IPS-18a (cell line): ENCODE results near the gene PTPRK.
A peak's percentile ranks its signal among the peaks of the same experiment; 100 is the strongest.

Experiments used
- H3K27ac ChIP-seq: one replicate; pipeline ENCODE4 v1.5.1; 2013; ENCODE audit warnings: low read length
- H3K27me3 ChIP-seq: one replicate; pipeline ENCODE4 v1.6.1; 2013; ENCODE audit warnings: mild to moderate bottlenecking, low read length; ENCODE audit not compliant: control insufficient read depth, insufficient read depth
- H3K36me3 ChIP-seq: one replicate; pipeline ENCODE4 v1.6.1; 2013; ENCODE audit warnings: low read depth, low read length; ENCODE audit not compliant: control insufficient read depth
- H3K4me1 ChIP-seq: one replicate; pipeline ENCODE4 v1.6.1; 2013; ENCODE audit warnings: low read depth, low read length; ENCODE audit not compliant: control insufficient read depth
- H3K4me3 ChIP-seq: one replicate; pipeline ENCODE4 v1.5.1; 2013; ENCODE audit warnings: low read length
- H3K9ac ChIP-seq: one replicate; pipeline ENCODE4 v1.6.1; 2013; ENCODE audit warnings: mild to moderate bottlenecking, low read length, moderate library complexity
- H3K9me3 ChIP-seq: one replicate; pipeline ENCODE4 v1.6.1; 2013; ENCODE audit warnings: low read depth, low read length; ENCODE audit not compliant: control insufficient read depth

The PTPRK gene

DNA sequence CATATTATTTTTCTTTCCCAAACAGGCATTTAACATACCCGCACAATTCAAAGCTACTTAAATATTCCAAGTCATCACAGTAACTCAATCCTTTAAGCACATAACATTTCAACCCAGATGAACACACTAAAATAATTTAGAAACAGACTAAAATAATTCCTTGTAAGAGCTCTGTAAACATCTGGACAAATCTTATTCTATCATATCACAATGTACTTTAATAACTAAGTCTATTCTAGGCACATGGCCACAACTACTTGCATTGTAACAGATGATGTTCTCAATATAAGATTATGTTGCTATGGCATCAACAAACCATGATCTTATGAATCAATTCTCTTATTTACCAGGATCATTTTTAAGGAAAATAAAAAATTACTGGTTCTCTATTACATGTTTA is 496.4 kb downstream of the PTPRK start:
- Histone ChIP-seq H3K27me3 (no peaks in the 10 kb centered on the region), H3K9ac (no peak overlapping the region)

DNA sequence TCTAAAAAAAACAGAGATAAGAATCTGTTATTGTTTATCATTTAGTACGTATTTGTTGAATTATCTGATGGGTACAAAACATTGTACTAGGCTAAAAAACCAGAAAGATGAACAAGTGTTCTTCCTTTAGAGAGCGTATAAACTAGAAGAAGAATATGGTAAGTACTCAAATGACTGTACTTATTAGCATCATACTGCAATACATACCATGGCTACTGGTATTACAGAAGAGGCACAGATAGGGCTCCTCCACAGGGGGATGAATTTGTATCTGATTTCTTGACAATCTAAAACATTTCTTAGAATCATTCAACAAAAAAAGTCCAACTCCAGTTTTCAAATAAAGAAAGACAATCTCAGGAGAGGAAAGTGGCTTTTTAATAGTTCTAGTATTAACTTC is 501.6 kb downstream of the PTPRK start:
- Histone ChIP-seq H3K4me1 (peaks cover 8% of the 10 kb centered on the region), H3K9ac (no peak overlapping the region), H3K9me3 (no peaks in the 10 kb centered on the region), H3K27me3 (no peaks in the 10 kb centered on the region), H3K4me3 (no peak overlapping the region), H3K27ac (no peak overlapping the region), H3K36me3 (no peaks in the 10 kb centered on the region)

More for the DNA sequence above, 496.4 kb downstream of the PTPRK start:
- Histone ChIP-seq H3K4me1 (peaks cover 18% of the 10 kb centered on the region), H3K9me3 (no peaks in the 10 kb centered on the region), H3K36me3 (no peaks in the 10 kb centered on the region), H3K4me3 (no peak overlapping the region), H3K27ac (no peak overlapping the region)

DNA sequence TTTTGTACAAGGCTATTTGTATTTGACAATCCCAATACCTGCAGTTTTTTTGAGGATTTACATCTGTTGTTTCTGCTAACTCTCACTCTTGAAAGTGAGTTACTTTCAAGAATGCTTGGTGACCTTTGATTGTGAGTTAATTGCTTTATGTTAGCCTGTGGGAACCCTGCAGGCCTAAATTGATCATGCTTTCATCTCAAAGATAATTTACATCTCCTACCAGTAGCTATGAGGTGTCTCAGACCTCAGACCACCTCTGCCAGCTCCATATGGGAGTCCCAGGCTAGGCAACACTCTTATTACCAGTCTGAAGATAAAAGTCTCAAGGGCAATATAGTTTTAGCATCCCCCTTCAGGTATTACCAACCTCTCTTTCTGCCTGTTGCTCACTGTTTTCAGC is 503.1 kb downstream of the PTPRK start:
- Histone ChIP-seq H3K27me3 (no peaks in the 10 kb centered on the region), H3K27ac (no peak overlapping the region), H3K4me1 (peaks cover 4% of the 10 kb centered on the region), H3K9me3 (no peaks in the 10 kb centered on the region), H3K36me3 (no peaks in the 10 kb centered on the region), H3K4me3 (no peak overlapping the region), H3K9ac (no peak overlapping the region)

DNA sequence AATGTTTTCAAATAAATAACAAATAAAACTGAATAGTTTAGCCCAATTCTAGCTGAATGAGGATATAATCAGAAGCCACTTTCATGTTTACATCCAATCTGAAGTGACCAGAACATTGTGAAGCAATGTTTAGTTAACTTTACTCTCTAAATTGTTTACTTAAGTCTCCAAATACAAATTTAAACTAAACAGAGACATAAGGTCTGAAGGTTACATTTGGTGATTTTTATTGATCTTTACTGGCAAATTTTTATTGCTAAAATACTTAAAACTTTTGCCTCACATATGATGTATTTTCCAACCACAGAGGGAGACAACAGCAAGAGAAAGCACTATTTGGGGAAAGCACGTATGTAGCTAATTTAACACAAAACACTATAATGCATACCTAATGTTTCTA is 512.7 kb downstream of the PTPRK start:
- H3K27ac ChIP-seq, result no peak overlapping the region
- H3K4me3 ChIP-seq, result no peak overlapping the region

DNA sequence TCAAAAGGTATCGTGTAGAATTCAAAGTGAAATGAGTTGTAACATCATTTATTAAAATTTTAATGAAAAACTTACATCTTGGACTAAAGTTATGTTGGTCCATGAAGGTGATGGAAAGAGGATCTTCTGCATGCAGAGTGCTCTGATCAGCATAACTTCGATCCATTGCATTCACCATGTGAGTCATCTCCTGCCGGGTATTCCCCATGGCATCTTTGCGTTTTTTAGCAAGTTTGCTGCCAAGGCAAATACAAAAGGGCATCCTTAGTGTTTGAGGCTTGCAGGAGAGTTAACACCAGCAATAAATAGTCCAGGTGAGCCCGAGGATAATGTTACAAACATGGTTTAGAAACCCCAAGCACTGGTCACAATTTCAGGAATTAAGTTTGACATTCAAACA is 515.4 kb downstream of the PTPRK start:
- Histone ChIP-seq H3K27ac (no peak overlapping the region), H3K4me1 (no peaks in the 10 kb centered on the region), H3K36me3 (no peaks in the 10 kb centered on the region), H3K9ac (no peak overlapping the region), H3K9me3 (no peaks in the 10 kb centered on the region), H3K4me3 (no peak overlapping the region), H3K27me3 (no peaks in the 10 kb centered on the region)

More for the DNA sequence above, 512.7 kb downstream of the PTPRK start:
- Histone ChIP-seq H3K27me3 (no peaks in the 10 kb centered on the region), H3K36me3 (no peaks in the 10 kb centered on the region), H3K9ac (no peak overlapping the region), H3K4me1 (no peaks in the 10 kb centered on the region), H3K9me3 (no peaks in the 10 kb centered on the region)

DNA sequence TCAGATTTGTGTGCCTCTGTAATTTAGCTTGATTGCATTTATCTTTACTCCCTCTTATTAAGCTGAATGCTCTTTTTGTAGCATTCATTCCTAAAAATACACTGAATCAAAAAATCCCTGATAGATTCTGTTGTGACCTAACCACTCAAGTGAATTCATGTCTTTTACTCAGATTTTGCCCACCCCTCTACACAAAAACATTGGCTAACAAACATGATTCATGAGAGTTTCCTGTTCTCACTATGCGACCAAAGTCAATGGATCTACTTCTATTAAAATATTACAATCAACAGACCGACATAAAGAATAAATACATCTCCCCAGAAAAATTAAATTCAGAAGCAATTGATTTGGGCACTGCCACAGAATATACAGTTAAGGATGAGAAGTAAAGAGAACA is 520.0 kb downstream of the PTPRK start:
- Histone ChIP-seq H3K9me3 (no peaks in the 10 kb centered on the region), H3K27ac (no peak overlapping the region), H3K27me3 (no peaks in the 10 kb centered on the region), H3K36me3 (no peaks in the 10 kb centered on the region), H3K4me1 (no peaks in the 10 kb centered on the region), H3K9ac (peak overlapping the region; percentile 12), H3K4me3 (no peak overlapping the region)

DNA sequence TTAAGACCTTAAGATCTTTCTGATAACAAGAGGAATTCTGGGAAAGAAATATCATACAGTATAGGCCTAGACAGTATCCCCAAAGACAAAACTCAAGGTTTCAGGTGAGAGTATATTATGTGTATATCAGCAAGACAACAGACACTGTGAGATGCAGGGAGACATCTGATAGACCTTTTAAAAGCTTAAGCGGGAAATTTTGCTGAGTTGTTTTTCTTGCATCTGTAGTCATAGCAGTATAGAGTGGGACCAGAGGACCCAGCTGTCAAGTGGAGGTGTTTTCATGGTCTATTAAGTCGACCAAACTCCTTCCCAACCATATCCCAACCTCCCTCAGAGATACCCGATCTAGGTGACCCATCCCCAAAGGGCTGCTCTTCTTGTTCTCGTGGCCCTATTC is 521.4 kb downstream of the PTPRK start:
- Histone ChIP-seq H3K27ac (no peak overlapping the region), H3K4me3 (no peak overlapping the region), H3K9ac (no peak overlapping the region), H3K36me3 (no peaks in the 10 kb centered on the region), H3K27me3 (no peaks in the 10 kb centered on the region), H3K9me3 (no peaks in the 10 kb centered on the region), H3K4me1 (no peaks in the 10 kb centered on the region)

DNA sequence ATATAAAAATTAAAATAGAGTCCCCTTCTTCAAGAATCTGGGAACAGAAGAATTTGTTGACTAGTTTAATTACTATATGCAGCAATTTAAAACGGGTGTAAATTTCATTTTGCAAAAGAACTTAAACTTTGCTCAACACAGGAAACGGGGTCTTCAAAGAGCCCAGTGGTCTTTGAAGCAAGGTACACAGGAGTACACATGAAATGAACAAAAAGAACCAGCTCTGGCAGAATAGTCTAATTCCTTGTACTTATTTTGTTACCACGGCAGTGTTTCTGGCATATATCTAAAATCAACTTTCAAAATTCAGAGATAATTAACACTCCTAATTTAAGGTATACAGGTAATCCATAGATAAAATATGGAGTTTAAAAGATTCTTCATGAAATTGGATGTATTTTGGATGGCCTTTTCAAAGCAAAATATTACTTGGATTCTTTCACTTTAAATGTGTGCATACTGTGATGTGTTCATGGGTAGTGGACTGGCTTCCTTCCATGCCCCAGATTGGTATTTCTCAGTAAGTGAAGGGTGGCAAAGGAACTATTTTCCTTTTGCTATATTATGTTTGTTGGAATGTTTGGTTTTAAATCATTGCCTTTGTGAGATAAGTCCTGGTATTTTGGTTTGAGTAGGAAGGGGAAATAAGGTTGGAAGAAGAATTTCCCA is 522.8 kb downstream of the PTPRK start:
- Histone ChIP-seq H3K27ac (no peak overlapping the region), H3K9me3 (no peaks in the 10 kb centered on the region), H3K36me3 (no peaks in the 10 kb centered on the region), H3K4me3 (no peak overlapping the region), H3K9ac (no peak overlapping the region), H3K4me1 (no peaks in the 10 kb centered on the region), H3K27me3 (no peaks in the 10 kb centered on the region)

DNA sequence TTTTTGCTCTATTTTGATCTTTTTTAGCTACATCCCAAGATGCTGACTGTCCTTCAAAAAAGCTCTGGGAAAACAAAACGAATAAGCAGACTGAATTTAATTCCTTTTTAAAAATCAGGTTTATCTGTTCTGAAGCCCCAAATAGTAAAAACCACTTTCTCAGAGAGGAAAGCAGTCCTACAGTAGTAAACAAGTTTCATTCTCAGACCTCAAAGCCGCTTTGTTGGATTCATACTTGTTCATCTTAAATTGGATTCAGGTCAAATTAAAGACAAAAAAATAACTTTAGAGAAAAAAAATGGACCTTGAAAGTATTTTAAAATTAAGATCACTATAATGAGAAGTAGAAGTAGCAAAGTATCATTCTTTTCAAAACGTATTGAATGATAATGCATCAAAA is 523.5 kb downstream of the PTPRK start:
- no peaks in the 10 kb centered on the region for H3K27me3 ChIP-seq
- H3K9me3 ChIP-seq, result no peaks in the 10 kb centered on the region
- no peak overlapping the region for H3K9ac ChIP-seq
- no peaks in the 10 kb centered on the region for H3K36me3 ChIP-seq
- H3K27ac ChIP-seq, result no peak overlapping the region
- H3K4me3 ChIP-seq, result no peak overlapping the region
- no peaks in the 10 kb centered on the region for H3K4me1 ChIP-seq

DNA sequence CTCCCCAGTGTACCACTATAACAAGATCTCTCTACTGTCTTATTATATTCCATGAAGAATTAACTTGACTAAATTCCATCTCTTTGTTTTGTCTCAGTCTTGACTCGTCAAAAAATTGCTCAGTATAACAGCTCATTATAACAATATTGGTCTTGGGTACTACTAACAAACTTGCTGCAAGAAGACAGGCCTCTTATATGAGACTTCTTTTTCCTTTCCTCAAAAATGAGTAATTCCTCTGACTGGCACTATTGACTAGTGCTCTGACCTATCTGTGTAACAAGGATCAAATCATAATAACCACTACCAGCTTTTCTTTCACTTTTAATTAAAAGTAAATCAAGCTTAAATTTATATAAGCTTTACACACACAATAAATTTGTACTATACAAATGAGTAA is 528.3 kb downstream of the PTPRK start:
- Histone ChIP-seq H3K9me3 (no peaks in the 10 kb centered on the region), H3K27me3 (no peaks in the 10 kb centered on the region), H3K4me1 (no peaks in the 10 kb centered on the region), H3K4me3 (no peak overlapping the region), H3K36me3 (no peaks in the 10 kb centered on the region), H3K9ac (no peak overlapping the region), H3K27ac (no peak overlapping the region)

DNA sequence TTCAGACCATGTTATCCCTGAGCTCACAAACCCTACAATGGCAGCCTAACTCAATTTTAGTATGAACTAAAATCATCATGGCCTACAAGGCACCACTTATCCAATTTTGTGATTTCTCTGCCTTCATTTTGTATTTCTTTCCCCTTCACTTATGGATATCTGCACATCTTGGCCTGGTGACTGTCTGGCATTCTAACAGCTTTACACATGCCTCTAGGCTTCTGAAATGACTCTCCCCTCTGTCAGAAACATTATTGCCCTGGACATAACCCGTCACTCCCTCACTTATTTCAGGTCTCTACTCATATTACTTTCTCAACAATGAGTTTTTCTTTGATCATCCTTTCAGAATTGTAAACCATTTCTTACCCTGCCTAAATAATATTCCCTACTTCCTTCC is 530.3 kb downstream of the PTPRK start:
- H3K27ac ChIP-seq, result no peak overlapping the region
- H3K9ac ChIP-seq, result no peak overlapping the region
- no peaks in the 10 kb centered on the region for H3K36me3 ChIP-seq
- H3K27me3 ChIP-seq, result no peaks in the 10 kb centered on the region
- H3K9me3 ChIP-seq, result no peaks in the 10 kb centered on the region
- H3K4me3 ChIP-seq, result no peak overlapping the region
- H3K4me1 ChIP-seq, result no peaks in the 10 kb centered on the region

DNA sequence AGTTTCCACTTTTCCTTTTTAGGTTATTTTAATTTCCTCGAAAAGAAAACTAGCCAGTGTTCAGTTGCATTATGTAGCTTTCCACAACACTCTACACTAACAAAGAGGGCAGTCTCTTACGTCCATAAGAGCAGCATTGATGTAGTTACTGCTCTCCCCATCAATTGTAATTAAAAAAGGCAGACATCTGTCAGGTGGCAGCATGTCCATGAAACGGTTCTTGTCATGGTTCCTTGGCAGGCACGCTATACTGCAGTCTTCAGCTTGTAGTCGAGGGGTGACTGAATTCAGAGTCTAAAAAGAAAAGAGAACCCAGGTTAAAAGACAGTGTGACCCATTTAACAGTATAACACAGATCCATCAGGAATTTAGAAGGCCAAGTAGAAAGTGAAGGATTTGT is 539.4 kb downstream of the PTPRK start:
- Histone ChIP-seq H3K4me1 (peaks cover 15% of the 10 kb centered on the region), H3K36me3 (peaks cover 5% of the 10 kb centered on the region), H3K9ac (no peak overlapping the region), H3K27me3 (no peaks in the 10 kb centered on the region), H3K9me3 (no peaks in the 10 kb centered on the region), H3K27ac (no peak overlapping the region), H3K4me3 (no peak overlapping the region)
